Measurements from ENCODE around the gene GPR17.

DNA sequence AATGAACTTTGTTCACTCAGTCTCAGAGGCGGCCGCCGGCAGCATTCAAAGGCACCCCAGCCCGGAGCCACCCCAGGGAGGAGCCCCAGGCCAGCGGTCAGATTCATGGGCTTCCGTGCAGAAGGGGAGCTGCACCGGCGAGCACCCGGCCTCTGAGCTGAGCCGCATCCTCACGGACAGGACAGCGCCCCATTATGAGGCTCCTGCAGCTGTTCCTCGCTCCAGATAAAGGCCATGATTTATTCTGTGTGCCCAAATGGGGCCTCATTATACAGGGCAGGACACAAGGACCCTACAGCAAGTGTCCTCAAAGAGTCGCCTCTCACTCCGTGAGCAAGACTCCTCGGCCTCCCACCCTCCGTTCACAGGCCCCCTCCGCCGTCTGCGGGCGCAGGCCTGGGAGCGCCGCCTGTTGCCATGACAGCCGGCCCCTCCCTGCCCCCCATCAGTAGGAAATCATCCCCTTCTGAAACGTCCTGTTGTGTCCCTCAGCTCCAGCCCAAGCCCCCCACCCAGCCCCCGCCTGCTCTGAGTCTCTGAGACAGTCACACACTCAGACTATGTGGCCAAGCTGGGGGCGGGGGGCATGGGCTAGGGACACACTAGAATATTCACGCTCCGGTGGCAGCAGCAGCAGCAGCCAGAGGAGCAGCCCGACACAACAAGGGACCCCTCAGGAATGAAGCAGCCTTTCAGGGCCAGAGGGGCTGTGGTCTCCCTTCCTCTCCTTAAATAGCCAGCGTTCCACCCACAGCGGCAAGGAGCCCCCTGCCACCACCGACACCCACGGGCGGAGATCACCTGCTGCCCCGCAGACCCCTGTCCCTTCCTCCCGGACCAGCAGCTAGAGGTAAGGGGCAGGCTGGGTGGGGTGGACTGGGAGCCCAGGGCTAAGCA, at the start of gene GPR17:
- no peak for TF ChIP-seq CTCF (optimal IDR thresholded peaks at IDR 0.05 in 1 of 3, IDR thresholded peaks at IDR 0.05 in 1 of 3, conservative IDR thresholded peaks at IDR 0.05 in 1 of 3; ENCODE audit: extremely low read depth in 1 of 3, insufficient read depth in 2 of 3, low read length in 3 of 3)
- TF ChIP-seq EZH2 (IDR thresholded peaks at IDR 0.05; ENCODE audit: low read length): no peak

All from keratinocyte (primary cell).